ENCODE measurements around the gene UNC93B1. TPM values are rescaled to one million over a fixed set of nuclear protein-coding genes. Genes with fewer than 3 reads are reported as not detected.
A peak's percentile ranks its signal among the peaks of the same experiment; 100 is the strongest.

UNC93B1 gene
- total and polyA plus RNA-seq, 2 of the 13 experiments (the other 11 are each of a cell fraction or from before 2014, with no cell fraction given): 8.8 to 18.9 TPM

- TF ChIP-seq, protein P1, sequence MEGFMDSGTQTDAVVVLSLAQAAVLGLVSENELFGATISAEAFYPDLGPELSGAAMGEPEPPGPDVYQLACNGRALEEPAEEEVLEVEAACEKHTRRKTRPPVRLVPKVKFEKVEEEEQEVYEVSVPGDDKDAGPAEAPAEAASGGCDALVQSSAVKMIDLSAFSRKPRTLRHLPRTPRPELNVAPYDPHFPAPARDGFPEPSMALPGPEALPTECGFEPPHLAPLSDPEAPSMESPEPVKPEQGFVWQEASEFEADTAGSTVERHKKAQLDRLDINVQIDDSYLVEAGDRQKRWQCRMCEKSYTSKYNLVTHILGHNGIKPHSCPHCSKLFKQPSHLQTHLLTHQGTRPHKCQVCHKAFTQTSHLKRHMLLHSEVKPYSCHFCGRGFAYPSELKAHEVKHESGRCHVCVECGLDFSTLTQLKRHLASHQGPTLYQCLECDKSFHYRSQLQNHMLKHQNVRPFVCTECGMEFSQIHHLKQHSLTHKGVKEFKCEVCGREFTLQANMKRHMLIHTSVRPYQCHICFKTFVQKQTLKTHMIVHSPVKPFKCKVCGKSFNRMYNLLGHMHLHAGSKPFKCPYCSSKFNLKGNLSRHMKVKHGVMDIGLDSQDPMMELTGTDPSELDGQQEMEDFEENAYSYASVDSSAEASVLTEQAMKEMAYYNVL (CRISPR knock-in tag; IDR thresholded peaks at IDR 0.05; ENCODE audit: borderline replicate concordance): peak; percentile 44; the same call in 1 of the 2 replicates
- TF ChIP-seq REXO4 (CRISPR knock-in tag; IDR thresholded peaks at IDR 0.05; ENCODE audit: borderline replicate concordance) (no peak), ARID2 (CRISPR knock-in tag; IDR thresholded peaks at IDR 0.05; ENCODE audit: borderline replicate concordance) (no peak), ZNF282 (IDR thresholded peaks at IDR 0.05; ENCODE audit: partially characterized antibody) (no peak), HNRNPL (IDR thresholded peaks at IDR 0.05; ENCODE audit: low read depth, low read length) (no peak), ZNF543 (CRISPR knock-in tag; IDR thresholded peaks at IDR 0.05) (no peak), ZNF704 (CRISPR knock-in tag; IDR thresholded peaks at IDR 0.05; ENCODE audit: borderline replicate concordance) (0 out of 2 replicates have a peak, but pooled peaks have one; percentile 32), ZBTB42 (CRISPR knock-in tag; IDR thresholded peaks at IDR 0.05) (0 out of 2 replicates have a peak, but pooled peaks have one; percentile 21), CBX5 (CRISPR knock-in tag; IDR thresholded peaks at IDR 0.05; ENCODE audit: borderline replicate concordance) (no peak), NFE2 (CRISPR knock-in tag; IDR thresholded peaks at IDR 0.05) (no peak), ZSCAN25 (CRISPR knock-in tag; IDR thresholded peaks at IDR 0.05) (no peak), ISX (CRISPR knock-in tag; conservative IDR thresholded peaks at IDR 0.05) (no peak), POLR2AphosphoS2 (IDR thresholded peaks at IDR 0.05; ENCODE audit: low read depth, low read length) (no peak), ZNF432 (CRISPR knock-in tag; IDR thresholded peaks at IDR 0.05; ENCODE audit: borderline replicate concordance) (no peak), ZNF343 (CRISPR knock-in tag; IDR thresholded peaks at IDR 0.05) (0 out of 2 replicates have a peak, but pooled peaks have one; percentile 63), GABPB1 (CRISPR knock-in tag; IDR thresholded peaks at IDR 0.05) (peak; percentile 63), ZNF292 (CRISPR knock-in tag; IDR thresholded peaks at IDR 0.05; ENCODE audit: borderline replicate concordance, low read depth) (peak; percentile 50; the same call in 1 of the 2 replicates), PHF21A (CRISPR knock-in tag; IDR thresholded peaks at IDR 0.05) (peak; percentile 68; the same call in 1 of the 2 replicates)
- TF ChIP-seq, protein P2, sequence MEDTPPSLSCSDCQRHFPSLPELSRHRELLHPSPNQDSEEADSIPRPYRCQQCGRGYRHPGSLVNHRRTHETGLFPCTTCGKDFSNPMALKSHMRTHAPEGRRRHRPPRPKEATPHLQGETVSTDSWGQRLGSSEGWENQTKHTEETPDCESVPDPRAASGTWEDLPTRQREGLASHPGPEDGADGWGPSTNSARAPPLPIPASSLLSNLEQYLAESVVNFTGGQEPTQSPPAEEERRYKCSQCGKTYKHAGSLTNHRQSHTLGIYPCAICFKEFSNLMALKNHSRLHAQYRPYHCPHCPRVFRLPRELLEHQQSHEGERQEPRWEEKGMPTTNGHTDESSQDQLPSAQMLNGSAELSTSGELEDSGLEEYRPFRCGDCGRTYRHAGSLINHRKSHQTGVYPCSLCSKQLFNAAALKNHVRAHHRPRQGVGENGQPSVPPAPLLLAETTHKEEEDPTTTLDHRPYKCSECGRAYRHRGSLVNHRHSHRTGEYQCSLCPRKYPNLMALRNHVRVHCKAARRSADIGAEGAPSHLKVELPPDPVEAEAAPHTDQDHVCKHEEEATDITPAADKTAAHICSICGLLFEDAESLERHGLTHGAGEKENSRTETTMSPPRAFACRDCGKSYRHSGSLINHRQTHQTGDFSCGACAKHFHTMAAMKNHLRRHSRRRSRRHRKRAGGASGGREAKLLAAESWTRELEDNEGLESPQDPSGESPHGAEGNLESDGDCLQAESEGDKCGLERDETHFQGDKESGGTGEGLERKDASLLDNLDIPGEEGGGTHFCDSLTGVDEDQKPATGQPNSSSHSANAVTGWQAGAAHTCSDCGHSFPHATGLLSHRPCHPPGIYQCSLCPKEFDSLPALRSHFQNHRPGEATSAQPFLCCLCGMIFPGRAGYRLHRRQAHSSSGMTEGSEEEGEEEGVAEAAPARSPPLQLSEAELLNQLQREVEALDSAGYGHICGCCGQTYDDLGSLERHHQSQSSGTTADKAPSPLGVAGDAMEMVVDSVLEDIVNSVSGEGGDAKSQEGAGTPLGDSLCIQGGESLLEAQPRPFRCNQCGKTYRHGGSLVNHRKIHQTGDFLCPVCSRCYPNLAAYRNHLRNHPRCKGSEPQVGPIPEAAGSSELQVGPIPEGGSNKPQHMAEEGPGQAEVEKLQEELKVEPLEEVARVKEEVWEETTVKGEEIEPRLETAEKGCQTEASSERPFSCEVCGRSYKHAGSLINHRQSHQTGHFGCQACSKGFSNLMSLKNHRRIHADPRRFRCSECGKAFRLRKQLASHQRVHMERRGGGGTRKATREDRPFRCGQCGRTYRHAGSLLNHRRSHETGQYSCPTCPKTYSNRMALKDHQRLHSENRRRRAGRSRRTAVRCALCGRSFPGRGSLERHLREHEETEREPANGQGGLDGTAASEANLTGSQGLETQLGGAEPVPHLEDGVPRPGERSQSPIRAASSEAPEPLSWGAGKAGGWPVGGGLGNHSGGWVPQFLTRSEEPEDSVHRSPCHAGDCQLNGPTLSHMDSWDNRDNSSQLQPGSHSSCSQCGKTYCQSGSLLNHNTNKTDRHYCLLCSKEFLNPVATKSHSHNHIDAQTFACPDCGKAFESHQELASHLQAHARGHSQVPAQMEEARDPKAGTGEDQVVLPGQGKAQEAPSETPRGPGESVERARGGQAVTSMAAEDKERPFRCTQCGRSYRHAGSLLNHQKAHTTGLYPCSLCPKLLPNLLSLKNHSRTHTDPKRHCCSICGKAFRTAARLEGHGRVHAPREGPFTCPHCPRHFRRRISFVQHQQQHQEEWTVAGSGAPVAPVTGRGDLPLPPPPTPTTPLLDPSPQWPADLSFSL (CRISPR knock-in tag; IDR thresholded peaks at IDR 0.05): no peak
Observed at GRCh38 chr11:68040101-68040956, 36.4 kb upstream of the UNC93B1 start (continued).
